ENCODE results near the gene SHROOM4.

SHROOM4 gene

GRCh38 chrX:50614460-50614859, 199.5 kb downstream of the SHROOM4 start:
- DNase-seq = no peak

DNA sequence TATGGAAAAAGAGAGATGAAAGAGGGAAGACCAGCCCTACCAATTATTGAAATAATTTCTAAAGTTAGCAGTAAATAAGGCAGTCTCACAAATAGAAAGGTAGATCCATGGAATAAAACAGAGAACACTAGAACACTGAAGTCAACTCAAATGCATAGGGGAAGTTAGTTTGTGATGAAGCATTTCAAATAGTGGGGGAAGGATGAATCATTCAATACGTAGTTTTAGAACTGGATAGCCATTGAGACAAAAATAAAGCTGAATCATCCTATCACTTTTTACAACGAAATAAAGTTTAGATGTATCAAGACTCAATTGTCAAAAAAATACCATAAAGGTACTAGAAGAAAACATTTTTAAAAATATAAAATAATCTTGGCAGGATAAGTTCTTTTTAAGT, 200.1 kb downstream of the SHROOM4 start:
- no peak for DNase-seq

DNA sequence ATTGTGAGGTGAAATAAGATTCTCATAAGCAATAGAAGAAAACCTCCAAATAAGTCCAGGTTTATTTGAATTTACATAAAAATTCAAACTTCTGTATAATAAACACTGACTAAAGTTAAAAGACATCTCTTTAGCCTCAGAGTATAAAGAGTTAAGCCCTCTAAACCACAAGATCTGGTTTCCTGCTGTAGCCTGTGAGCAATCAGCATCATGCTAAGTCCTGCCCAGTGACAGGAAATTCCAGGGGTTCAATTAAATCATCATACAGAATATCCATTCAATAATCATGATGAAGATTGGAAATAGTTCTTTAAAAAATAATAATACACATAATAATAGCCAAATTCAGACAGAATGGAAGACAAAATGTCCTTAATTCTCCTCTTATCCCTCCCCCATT, 204.2 kb downstream of the SHROOM4 start:
- no peak for DNase-seq

DNA sequence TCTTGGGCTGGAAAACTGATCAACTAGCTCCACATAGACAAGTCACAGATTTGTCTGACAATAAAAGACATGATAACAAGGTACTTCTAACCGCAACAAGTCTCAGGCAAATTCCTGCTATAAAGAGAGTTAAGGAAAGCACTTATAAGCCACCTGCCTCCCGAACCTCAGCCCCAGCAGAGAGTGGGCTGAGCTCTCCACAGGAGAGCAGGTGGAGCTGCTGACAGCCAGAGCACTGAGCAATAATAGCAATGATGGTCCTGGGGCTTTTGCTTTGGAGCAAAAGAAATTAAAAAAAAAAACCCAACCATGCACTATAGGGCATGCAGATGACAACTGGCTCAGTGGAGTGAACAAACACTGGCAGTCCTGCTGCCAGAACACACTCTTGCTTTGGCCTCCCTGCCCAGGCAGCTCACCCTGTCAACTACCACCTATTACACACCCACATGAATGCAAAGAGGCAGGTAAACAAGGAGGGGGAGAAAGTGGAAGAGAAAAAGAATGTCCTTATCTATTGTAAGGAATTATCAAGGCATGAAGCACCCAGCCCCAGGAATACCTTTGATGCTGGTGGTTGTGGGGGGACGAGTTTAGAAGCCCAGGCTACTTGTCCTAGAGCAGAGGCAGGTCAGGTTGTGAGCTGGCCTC, 207.6 kb downstream of the SHROOM4 start:
- no peak for DNase-seq

GRCh38 chrX:50596056-50596455, 217.9 kb downstream of the SHROOM4 start:
- DNase-seq = no peak

- no peak for DNase-seq
Observed at GRCh38 chrX:50594788-50595187, 219.2 kb downstream of the SHROOM4 start.

GRCh38 chrX:50586980-50587379, 227.0 kb downstream of the SHROOM4 start:
- DNase-seq = no peak

DNA sequence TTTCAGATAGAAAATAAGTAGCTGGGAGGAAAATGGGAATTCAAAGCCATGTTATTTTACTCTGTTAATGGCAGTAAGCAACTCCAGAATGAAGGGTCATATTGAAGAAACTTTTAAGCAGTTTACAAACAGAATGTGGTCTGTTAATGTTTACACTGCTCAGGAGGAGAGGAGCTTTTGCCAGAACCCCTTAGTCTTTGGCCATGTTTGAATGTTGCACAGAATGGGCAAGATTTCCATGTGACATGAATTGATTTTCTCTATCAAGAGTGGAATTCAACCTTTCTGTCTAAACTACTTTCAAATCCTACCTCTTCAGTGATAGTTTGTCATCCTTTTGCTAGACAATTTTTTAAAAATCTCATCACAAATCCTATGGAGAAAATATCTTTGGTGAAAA, 227.6 kb downstream of the SHROOM4 start:
- no peak for DNase-seq

GRCh38 chrX:50581405-50581804, 232.6 kb downstream of the SHROOM4 start:
- DNase-seq = no peak

DNA sequence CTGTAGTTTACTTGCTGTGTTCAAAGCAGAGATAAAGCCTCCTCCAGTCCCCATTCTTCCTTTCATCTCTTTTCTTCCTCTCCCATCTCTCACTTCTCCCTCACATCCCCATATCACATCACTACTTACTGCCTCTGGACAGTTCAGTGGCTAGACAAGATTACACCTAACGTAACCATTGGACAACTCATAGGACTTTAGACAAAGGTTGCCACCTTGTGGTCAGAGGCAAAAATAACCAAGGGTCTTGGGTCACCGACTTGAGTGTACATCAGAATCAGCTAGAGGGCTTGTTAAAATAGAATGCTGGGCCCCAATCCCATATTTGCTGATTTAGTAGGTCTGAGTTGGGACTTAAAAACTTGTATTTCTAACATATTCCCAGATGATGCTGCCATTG, 234.0 kb downstream of the SHROOM4 start:
- DNase-seq = no peak

- no peak for DNase-seq
Observed at GRCh38 chrX:50577326-50577725, 236.7 kb downstream of the SHROOM4 start.

GRCh38 chrX:50567636-50568035, 246.4 kb downstream of the SHROOM4 start:
- no peak for DNase-seq

DNA sequence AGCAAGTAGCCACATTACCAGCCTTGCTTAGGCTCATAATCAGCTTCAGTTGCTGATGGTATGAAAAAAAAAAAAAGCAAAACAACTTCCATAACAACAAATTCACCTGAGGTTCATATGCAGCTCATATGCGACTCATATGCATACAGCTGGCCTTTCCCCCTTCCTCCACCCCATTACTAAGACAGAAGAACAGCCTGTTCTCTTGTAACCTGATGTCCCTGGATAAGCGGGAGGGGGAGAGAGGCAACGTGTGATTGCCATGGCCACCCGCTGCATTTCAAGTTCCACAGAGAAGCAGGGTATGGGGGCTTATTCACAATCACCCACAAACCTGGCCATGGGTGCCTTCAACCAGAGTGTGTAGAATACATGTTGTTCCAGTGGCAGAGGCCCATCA, 248.3 kb downstream of the SHROOM4 start:
- DNase-seq = no peak
